Endodermal cell (in vitro differentiated cells): ENCODE results near the gene TFF2. TPM values are rescaled to one million over a fixed set of nuclear protein-coding genes. Genes with fewer than 3 reads are reported as not detected.

Source experiments
- DNase-seq: peaks from one replicate; pipeline ENCODE4 v3.0.0-alpha.2; 2017
- H3K27ac ChIP-seq: 2 replicates; pipeline ENCODE4 v1.5.1; 2013; ENCODE audit warnings: mild to moderate bottlenecking, low read depth, low read length, moderate library complexity
- H3K27me3 ChIP-seq: 2 replicates; pipeline ENCODE4 v1.6.1; 2013; ENCODE audit warnings: mild to moderate bottlenecking, low read length, moderate library complexity; ENCODE audit not compliant: insufficient read depth, control insufficient read depth, poor library complexity, severe bottlenecking
- H3K36me3 ChIP-seq: 2 replicates; pipeline ENCODE4 v1.7.0; 2013; ENCODE audit warnings: mild to moderate bottlenecking, low read length, moderate library complexity; ENCODE audit not compliant: control insufficient read depth, insufficient read depth
- H3K4me1 ChIP-seq: one replicate; pipeline ENCODE4 v1.7.0; 2013; ENCODE audit warnings: low read length; ENCODE audit not compliant: control insufficient read depth, insufficient read depth
- H3K4me3 ChIP-seq: 2 replicates; pipeline ENCODE4 v1.5.1; 2013; ENCODE audit warnings: mild to moderate bottlenecking, low read length, moderate library complexity
- H3K9ac ChIP-seq: 2 replicates; pipeline ENCODE4 v1.6.1; 2013; ENCODE audit warnings: mild to moderate bottlenecking, low read length, moderate library complexity; ENCODE audit not compliant: poor library complexity, severe bottlenecking; ENCODE audit errors: extremely low read depth
- H3K9me3 ChIP-seq: 2 replicates; pipeline ENCODE4 v1.6.1; 2013; ENCODE audit warnings: mild to moderate bottlenecking, low read length, moderate library complexity; ENCODE audit not compliant: control insufficient read depth
- H3K27ac Mint-ChIP-seq: 2 replicates; pipeline ENCODE4 v1.8.0; 2020; ENCODE audit warnings: mixed read lengths
- H3K27me3 Mint-ChIP-seq: 2 replicates; pipeline ENCODE4 v1.8.0; 2021; ENCODE audit warnings: mild to moderate bottlenecking, mixed read lengths; ENCODE audit not compliant: insufficient read depth
- H3K36me3 Mint-ChIP-seq: 2 replicates; pipeline ENCODE4 v1.8.0; 2020; ENCODE audit warnings: low read depth, mixed read lengths
- H3K4me1 Mint-ChIP-seq: 2 replicates; pipeline ENCODE4 v1.8.0; 2020; ENCODE audit warnings: mixed read lengths
- H3K4me3 Mint-ChIP-seq: 2 replicates; pipeline ENCODE4 v1.8.0; 2020; ENCODE audit warnings: mild to moderate bottlenecking, moderate library complexity, mixed read lengths
- H3K9me3 Mint-ChIP-seq: 2 replicates; pipeline ENCODE4 v1.8.0; 2020; ENCODE audit warnings: mild to moderate bottlenecking, mixed read lengths
- CTCF ChIP-seq: fragments of 200-600 bp; sonication (generic); conservative IDR thresholded peaks from 2 replicates; pipeline ENCODE4 v1.5.0; 2021; ENCODE audit warnings: antibody characterized with exemption, mild to moderate bottlenecking
- WGBS, 2 experiments: methylation state at CpG; one replicate each; pipeline versions ENCODE4 v1.1.5 to v1.1.7; 2013; ENCODE audit warnings: missing lambda C conversion rate in 2 of 2, mixed read lengths in 1 of 2; ENCODE audit not compliant: insufficient coverage in 1 of 2, insufficient read length in 1 of 2; 5-methylcytosine and 5-hydroxymethylcytosine counted together
- total RNA-seq, 2 donors: library from RNA; stranded (reverse); fragmentation: NEBNext Ultra II Directional in 1 of 2; extraction: Animal tissue kit (Norgen Biotek cat#: 25700) in 1 of 2; gene quantifications; 2 replicates in 1 of 2; 3 replicates in 1 of 2; pipeline ENCODE4 v1.2.1, GENCODE V29; 2021

The TFF2 gene
- total RNA-seq, 2 donors from 2014 or later, result not detected

DNA sequence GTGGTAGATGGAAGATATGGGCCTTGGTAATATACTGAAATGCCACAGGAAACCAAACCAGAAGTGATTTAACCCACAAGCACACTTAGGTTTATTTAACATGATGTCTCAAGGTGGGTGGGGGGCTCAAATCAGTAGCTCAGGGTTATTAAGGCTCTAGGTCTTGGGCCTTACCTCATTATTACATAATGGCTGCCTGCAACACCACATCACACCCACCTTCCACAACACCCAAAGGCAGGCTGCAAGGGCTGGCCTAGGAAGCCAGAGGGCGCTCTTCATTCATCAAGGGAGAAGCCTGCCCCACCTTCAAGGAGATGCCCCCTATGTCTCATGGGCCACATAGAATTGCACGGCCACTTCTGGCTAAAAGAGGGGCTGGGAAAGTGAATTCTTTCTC lies 9.5 kb upstream of the TFF2 start:
- DNase-seq, result no peak
- peak; percentile 53 for TF ChIP-seq CTCF
- no peak overlapping the region for H3K27ac ChIP-seq
- H3K4me3 ChIP-seq, result no peak overlapping the region
- Mint-ChIP-seq H3K27ac (no peak overlapping the region), H3K4me3 (no peak overlapping the region), H3K36me3 (no peaks in the 10 kb centered on the region), H3K9me3 (peaks cover 16% of the 10 kb centered on the region), H3K4me1 (no peaks in the 10 kb centered on the region), H3K27me3 (peaks cover 4% of the 10 kb centered on the region)
- H3K9ac ChIP-seq, result no peak overlapping the region
- no peaks in the 10 kb centered on the region for H3K9me3 ChIP-seq
- WGBS, 2 experiments, result 70 to 100% methylated on average over 1 to 2 of the region's 2 CpGs
- H3K36me3 ChIP-seq, result no peaks in the 10 kb centered on the region
- no peaks in the 10 kb centered on the region for H3K4me1 ChIP-seq
- no peaks in the 10 kb centered on the region for H3K27me3 ChIP-seq

DNA sequence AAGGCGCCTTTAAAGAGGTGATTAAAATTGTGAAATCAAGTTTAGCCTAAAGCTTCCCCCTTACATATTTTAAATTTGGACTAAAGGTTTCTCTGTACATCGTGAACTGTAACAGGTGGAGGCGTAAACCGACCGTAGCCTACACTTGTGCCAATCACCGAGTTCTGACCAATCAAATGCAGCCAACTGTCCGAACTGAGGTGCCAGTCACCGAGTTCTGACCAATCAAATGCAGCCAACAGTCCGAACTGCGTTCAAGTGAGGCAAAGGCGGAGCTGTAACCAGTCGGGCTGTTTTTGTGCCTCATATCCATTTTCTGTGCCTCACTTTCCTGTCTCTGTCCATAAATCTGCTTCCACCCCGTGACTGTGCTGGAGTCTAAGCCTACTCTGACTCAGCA lies 8.1 kb upstream of the TFF2 start:
- H3K27ac ChIP-seq, result no peak overlapping the region
- no peak for TF ChIP-seq CTCF
- Mint-ChIP-seq H3K27ac (no peak overlapping the region), H3K36me3 (no peaks in the 10 kb centered on the region), H3K4me1 (no peaks in the 10 kb centered on the region), H3K9me3 (peaks cover 16% of the 10 kb centered on the region), H3K4me3 (no peak overlapping the region), H3K27me3 (peaks cover 2% of the 10 kb centered on the region)
- no peak overlapping the region for H3K4me3 ChIP-seq
- H3K9me3 ChIP-seq, result no peaks in the 10 kb centered on the region
- H3K4me1 ChIP-seq, result no peaks in the 10 kb centered on the region
- H3K27me3 ChIP-seq, result no peaks in the 10 kb centered on the region
- no peaks in the 10 kb centered on the region for H3K36me3 ChIP-seq
- 87 to 97% methylated on average over 11 to 13 of the region's 13 CpGs for WGBS, 2 experiments
- no peak for DNase-seq
- no peak overlapping the region for H3K9ac ChIP-seq

- Histone ChIP-seq H3K27ac (no peak overlapping the region), H3K36me3 (no peaks in the 10 kb centered on the region), H3K4me1 (no peaks in the 10 kb centered on the region), H3K4me3 (no peak overlapping the region), H3K9ac (no peak overlapping the region), H3K9me3 (no peaks in the 10 kb centered on the region), H3K27me3 (no peaks in the 10 kb centered on the region)
- no peak for DNase-seq
- no peak for TF ChIP-seq CTCF
- Mint-ChIP-seq H3K36me3 (no peaks in the 10 kb centered on the region), H3K9me3 (peaks cover 16% of the 10 kb centered on the region), H3K27me3 (peaks cover 2% of the 10 kb centered on the region), H3K4me1 (no peaks in the 10 kb centered on the region), H3K27ac (no peak overlapping the region), H3K4me3 (no peak overlapping the region)
- WGBS, 2 experiments, result 92 to 95% methylated on average over 9 to 11 of the region's 12 CpGs
Observed at GRCh38 chr21:42358261-42358660, 7.5 kb upstream of the TFF2 start.
